GM21529 (cell line): Measurements from ENCODE around the gene REPS2.
A peak's percentile ranks its signal among the peaks of the same experiment; 100 is the strongest.

Experiments
- ATAC-seq: cut with Tn5 transposase; IDR thresholded peaks from one replicate; pipeline ENCODE4 v1.9.1; 2021; ENCODE audit not compliant: unreplicated experiment

REPS2 gene

DNA sequence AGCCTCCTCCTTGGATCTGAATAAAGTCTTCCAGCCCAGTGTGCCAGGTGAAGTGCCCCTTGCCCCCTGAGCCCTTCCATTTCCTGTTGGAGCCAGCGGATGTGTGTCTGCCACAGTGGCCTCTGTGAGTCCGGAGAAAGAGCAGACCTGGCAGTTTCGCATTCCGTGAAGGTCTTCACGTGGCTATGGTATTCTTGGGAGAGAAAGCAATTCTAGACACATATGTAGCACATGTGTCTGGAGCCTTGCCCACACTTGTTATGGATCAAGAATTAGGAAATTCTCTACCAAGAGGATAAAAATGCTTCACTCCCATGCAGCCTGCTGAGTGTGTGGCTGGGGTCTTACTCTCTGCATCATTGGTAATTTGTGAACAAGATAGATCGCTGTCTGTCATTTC is 130.9 kb downstream of the REPS2 start:
- ATAC-seq: no peak

DNA sequence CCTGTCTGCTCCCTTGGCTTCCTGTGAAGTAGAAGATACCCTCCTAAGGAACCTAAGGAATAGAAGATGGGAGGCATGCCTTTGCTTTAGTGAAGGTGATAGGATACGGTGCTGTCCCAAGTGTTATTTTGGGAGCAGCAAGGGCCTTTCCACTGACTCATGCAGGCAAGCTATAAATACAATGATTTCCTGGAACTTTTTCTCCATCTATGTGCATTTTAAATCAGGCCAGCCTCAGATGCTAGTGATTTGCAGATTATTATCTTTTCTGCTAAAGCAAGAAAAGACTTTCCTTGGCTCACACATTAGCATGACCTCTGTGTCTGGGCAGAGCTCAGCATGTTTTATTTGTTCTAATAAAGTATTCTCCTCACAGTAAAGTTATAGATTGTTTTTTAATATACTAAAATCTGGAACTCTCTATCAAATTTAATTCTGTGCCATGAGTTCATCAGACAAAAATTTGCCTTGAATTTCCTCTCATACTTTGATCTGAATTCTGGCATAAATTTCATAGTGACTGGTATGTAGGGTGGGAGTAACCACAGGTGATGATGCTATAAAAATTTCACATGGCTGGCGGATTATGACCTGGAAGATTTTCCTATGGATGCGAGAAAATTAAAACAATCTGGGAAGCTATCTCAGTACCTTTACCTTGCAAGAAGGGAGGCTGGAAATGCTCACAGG is 131.7 kb downstream of the REPS2 start:
- no peak for ATAC-seq

DNA sequence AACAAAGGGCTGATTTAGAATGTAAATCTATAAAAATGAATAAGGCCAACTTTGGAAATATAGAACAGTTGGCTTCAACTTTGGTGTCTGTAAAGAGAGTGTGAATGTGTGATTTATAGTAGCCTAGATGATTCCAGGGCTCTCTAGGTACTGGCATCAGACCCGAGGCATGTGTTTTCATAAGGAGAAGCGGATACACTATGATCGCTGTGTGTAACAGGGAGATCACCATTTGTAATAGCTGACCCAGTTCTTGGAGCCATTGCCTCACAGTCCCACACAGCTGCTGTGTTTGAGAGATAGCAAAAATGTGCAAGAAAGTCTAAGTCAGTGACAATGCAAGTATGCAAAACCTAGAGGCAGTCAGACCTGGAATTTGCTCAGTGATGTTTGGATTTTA is 135.1 kb downstream of the REPS2 start:
- ATAC-seq: no peak

DNA sequence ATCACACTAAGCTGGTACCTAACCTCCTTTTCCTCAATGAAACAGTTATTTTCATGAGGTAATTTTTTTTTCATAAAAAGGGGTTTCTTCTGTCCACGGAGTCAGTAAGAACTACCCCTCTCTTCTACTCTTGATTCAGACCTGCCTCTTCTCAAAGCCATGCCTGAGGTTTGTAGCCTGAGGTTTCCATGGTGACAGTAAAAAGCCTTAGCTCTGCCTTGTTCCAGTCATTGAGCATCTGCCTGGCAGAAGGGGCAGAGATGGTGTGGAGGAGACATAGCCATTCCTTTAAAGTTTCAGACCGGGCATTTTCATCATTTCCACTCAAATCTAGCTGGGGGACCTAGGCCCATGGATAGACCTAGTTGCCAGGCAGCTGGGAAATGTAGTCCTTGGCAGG is 135.5 kb downstream of the REPS2 start:
- ATAC-seq: no peak

DNA sequence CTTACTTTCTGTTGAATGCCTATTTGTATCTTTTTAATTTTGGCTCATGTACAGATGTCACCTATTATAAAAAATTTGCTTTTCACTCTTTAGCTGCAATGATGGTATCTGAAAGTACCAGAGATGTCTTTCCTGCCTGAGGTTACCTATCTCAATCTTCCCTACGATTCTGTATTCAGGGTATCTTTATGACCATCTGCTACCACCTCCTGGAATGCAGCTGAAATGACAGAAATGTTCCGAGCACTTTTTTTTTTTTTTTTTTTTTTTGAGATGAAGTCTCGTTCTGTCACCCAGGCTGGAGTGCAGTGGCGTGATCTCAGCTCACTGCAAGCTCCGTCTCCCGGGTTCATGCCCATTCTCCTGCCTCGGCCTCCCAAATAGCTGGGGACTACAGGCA is 136.4 kb downstream of the REPS2 start:
- no peak for ATAC-seq

DNA sequence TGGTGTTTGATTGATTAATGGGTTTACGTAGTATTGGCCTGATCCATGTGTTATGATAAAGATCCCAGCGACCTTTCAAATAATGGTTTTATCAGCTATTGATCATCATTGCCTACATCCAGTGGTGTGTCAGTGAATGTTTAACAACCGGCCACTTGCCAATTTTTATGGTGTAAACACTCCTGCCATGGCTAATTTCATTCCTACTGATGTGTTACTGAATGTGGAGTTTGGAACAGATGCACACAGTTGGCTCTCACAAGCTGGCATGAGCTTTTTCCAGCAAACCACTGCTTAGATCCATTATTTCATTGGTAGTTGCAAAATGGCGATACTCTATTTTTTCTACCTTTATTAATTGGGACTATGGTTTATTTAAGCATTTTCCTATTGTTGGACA is 139.9 kb downstream of the REPS2 start:
- no peak for ATAC-seq

DNA sequence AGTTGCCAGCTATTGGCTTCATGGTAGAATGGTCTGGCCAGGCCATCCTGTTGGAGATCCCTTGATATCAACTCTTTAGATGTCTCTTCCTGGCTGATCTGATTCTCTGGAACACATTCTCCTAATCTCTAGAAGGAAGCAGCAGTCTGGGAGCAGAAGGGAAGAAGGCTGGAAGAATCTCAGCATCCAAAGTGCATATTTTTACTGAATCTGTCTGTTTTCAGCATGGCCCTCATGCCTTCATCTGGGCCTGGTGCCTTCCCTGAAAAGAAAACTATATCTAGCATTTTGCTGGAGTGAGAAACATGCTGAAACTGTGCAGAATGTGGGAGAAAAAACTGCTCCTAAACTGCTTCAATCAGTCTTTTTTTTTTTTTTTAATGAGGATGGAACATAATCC is 148.7 kb downstream of the REPS2 start:
- no peak for ATAC-seq

DNA sequence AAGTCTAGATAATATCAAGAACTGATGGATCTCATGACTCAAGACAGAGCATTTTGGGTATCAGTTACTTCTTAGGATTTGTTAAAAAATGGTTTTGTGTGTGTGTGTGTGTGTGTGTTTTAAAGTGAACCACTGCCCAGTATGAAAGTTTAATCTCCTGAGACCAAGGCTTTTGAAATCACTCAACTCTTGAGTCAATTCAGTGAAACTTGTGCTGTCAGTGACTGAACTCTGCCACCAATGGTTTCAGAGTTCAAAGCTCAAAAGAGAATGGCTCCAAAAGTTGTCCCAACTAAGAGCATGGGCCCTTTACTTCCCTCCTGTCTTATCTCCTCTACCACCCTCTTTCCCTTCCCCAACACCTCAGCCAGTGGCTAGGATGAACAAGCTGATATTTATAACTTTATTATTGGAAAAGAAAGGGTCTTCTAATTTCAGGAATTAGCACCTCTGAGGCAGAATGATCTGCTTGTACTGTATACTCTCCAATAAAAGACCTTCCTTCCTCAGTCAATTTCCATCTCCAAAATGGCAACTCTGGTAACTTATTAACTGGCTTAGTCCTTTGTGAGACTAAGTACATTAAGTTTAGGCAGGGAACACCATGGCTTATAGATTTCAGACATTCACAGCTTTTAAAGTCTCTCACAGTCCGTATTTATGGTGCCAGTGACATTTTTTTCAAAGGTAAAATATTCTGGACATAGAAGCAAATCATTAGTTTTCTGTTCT is 152.2 kb downstream of the REPS2 start:
- ATAC-seq: peak; percentile 73

DNA sequence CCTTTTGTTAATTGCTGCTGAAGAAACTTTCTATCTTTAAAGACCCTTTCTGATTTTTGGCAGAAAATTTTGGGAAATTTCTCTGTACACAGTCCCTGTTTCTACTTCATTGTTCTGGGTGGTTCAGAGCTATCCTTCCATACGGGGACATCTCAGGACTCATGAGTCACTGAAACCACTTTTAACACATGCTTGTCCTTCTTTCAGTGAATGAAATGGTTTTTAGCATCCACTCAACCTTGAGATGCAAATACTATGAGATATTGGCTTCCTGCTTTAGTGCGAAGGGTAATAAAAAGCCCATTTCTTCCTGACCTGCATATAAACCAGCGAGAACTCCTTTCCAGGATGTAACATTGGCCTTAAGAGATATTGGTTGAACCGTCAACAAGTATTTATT is 158.0 kb downstream of the REPS2 start:
- no peak for ATAC-seq

DNA sequence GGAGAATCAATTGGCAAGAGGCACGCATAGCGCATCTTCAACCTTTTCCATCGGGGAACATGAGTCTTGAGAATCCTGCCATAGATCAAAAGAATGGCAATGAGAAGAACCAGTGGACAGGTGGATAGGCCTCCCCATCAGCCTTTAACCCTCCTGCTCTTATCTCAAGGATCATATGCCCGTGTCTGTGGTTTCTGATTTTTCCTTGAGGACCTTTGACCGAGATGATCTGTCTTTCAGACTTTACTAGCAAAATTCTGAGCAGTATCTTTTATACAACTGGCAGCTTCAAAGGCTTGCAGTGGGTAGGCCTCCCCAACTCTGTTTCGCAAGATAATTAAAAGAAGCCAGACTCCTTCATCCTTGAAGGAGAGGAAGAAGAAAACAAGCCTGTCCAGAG is 174.4 kb downstream of the REPS2 start:
- ATAC-seq: no peak

DNA sequence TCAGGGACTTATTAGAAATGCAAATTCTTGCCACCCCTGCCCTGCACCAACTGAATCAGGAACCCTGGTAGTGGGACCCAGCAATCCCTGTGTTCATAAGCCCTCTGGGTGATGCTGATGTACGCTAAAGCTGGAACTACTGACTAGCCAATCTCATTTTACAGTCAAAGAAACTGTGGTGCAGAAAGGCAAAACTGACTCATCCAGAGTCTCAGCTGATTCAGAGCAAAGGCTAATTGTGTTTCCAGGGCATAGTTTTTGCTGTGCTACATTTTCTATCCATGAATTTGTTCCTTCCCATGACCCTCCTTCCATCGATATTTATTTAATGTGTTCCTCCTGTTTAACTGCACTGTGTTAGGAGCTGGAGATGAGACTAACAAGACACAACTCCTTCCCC is 207.5 kb downstream of the REPS2 start:
- no peak for ATAC-seq

DNA sequence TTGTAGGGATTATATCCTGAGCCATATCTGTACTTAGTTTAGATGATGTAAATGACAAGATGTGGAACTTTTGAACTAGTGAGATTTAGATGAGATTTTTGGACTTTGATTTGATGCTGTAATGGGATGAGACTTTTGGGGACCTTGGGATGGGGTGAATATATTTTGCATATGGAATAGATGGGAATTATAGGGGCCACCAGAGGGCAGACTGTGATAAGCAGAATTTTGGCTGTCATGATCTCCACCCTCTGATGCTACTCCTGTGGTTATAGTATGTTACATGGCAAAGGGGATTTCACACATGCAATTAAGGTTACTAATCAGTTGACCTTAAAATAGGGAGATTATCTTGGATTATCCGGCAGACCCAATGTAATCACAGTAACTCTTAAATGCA is 214.5 kb downstream of the REPS2 start:
- ATAC-seq: no peak

DNA sequence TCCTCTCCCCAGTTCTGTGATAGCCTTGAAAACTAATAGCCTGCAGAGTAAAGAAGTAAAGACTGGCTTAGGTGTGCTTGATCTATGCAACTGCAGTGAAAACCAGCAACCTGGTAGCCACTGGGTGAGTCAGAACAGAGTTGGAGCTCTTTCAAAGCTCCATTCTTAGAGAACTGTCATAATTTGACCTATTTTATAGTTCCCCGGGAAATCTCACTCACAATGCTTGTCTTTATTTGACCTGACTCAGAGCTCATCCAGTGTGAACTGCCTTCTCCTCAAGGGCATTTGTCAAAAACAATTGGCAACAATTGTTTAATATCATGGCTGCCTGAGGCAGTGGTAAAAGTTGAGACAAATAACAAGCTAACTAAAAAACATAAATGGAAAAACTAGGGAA is 215.5 kb downstream of the REPS2 start:
- no peak for ATAC-seq

DNA sequence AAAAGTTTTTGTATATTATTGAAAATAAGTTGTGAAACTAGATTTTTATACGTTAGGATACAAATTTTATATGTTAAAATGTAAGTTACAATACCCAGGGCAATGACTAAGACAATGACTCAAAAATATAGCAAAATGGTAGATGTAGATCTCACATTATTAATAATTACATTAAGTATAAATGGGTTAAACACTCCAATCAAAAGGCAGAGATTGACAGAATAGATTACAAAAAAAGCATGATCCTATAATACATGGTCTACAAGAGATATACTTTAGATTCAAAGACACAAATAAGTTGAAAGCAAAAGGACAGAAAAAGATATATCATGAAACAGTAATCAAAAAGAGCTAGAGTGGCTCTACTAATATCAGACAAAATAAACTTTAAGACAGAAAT is 217.6 kb downstream of the REPS2 start:
- no peak for ATAC-seq

DNA sequence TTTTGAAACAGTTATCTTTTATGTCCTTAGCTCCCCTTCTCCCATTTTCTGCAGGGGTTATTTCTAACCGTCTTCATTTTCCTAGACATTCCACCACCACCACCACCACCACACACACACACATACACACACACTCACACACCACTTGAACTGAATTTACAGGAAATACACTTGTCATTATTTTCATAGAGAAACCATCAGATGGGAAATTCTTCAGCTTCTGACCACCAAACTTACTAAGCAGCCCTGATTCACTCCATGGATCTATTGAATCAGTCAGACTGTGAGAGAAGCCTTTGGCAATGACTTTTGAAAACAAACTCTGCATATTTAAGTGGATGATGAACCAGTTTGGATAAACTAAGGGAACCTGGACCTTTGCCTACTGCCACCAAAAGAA is 218.5 kb downstream of the REPS2 start:
- no peak for ATAC-seq

DNA sequence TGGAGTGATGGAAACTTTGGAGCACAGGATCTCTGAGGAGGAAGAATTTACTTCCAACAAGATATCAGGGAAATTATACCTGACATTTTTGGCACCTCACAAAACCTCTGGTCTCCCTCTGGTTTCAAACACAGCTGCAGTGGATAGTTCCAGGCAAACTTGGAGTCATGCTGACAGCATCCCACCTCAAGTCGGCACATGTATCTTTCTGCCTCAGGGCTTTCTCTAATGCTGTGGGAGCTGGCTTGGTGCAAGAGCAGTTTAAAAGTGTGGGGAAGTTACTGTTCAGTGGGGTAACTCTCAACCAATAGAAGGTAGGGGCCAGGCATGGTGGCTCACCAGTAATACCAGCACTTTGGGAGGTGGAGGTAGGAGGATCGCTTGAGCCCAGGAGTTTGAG is 221.5 kb downstream of the REPS2 start:
- no peak for ATAC-seq

DNA sequence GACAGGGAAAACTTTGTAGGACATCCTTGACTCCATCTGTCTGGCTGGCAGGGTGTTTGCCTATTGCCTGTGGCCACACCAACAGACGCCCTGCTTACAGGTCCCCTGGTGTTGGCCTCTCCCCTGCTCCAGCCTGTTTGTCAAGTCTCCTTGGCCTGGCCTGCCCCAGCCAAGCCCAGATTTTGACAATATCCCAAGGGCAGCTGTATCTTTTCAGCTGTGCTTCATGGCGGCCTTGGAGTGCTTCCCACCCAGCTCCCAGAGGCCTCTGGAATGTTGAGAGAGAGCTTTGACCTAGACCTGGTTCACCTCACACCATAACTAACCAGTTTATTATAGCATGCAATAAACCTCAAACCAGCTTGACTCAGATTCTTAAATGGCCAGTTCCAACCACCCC is 224.5 kb downstream of the REPS2 start:
- ATAC-seq: no peak

DNA sequence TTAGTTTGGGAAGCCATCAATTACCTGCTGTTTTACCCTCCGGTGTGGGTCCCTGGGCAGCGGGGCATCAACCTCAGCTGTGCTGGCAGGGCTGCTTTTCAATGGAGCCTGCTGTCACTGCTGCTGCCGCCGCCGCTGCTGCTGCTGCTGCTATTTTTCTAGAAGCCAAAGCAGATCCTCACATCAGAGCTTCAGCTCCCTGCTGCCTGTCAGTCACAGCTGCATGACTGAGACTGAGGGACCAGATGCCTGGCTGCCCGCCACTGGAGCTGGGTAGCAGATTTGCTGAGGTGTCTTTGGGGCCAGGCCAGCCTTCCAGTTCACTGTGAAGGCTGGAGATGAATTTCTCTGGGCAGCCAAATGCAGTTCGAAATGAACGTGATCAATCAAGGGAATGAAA is 228.2 kb downstream of the REPS2 start:
- no peak for ATAC-seq

DNA sequence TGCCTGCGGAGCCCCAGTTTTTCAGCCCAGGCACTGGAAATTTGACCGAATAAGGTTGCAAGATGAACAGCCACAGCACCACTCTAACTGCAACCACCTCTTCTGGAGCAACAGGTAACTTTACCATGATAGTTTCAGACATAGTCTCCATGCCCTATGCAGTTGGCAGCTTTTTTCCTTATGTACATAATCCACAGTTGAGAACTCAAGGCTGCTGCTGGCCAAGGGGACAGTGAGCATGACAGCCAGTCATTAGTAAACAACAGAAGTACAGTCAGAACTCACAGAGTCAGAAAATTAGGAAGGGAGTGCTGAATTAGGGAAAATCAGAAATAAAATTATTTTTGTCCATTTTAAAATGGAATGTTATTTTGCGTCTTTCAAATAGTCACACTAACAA is 235.9 kb downstream of the REPS2 start:
- no peak for ATAC-seq

DNA sequence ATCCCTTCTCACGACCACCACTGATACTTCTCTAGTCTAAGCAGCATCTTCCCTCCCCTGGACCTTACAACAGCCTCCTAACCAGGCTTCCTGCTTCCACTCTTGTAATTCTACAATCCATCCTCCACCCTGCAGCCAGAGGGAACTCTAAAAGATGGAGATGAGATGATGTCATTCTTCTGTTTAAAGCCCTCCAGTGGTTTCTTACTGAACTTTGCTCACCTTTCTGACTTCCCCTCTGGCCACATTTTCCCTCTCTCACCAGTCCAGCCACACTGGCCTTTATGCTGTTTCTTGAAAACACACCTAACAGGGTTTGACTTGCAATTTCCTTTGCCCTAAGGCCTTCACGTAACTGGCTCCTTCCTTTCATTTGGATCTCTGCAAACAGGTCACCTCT is 237.1 kb downstream of the REPS2 start:
- no peak for ATAC-seq

DNA sequence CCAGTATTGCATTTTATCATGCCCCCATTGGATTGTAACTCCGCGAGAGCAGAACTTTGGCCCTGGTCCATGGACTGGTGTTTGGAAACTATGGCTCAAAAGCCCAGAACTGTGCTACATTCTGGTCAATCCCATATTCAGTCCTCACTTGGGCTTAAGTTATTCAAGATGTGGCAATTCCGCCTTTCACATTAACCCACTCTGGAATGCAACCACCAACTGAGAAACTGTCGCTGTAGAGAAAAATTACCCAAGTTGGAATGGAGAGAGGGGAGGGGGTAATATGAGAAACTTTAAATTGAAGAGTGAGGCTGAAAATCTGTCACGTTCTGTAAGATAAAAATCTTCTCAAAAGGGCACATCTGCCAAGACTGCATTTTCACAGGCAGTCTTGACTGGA is 239.0 kb downstream of the REPS2 start:
- no peak for ATAC-seq

DNA sequence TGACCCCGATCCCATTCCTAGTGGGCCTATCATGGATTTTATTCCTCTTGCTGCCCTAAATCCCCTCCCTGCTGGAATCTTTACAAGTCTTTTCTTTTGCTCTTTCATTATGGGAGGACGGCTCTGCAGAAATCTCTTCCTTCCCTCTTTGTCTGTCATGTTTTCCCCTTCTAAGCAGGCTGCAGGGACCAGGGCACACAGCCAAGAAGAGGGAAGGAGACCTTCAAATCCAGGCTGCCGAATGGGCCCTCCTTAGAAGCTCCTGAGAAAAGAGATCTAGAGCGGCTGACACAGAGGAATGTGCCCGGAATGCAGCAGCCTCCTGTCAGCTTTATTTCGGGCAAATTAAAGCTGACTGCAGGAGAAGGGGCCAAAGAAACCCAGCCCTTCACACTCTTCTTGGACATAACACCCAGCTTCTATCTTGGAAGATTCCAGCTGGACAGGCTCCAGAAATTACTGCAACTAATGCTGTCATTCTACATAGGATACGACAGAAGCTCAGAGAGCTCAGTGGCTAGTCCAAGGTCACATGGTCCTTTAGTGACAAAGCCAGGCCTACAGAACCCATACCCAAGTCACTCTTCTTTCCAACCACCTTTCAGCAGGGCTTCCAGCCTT is 240.8 kb downstream of the REPS2 start:
- no peak for ATAC-seq

DNA sequence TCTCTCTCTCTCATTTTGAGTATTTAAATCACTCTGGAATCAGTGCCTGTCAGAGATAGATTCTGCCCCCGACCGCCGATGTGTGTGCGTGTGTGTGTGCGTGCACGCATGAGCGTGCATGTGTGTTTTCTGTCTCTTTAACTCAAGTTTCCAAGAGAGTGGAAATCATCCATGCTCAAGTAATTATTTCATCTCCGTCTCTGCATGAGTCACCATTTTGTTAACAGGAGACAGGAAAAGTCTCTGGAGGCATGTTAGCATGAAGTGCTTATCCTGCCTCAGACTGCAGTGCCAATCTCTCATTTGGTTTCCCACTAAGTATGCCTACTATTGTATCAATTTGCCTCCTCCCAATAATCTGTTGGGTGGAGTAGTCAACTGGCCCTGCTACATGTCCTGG is 245.6 kb downstream of the REPS2 start:
- no peak for ATAC-seq
